Panc1 (cell line): ENCODE results near the gene TPRA1. TPM values are rescaled to one million over a fixed set of nuclear protein-coding genes. Genes with fewer than 3 reads are reported as not detected.

Experiments
- ATAC-seq: fragments of 200-7000 bp; cut with Tn5 transposase; 2 replicates; pipeline ENCODE4 v1.9.1; 2020; ENCODE audit warnings: mild to moderate bottlenecking, moderate library complexity
- BruUV-seq: library from RNA; stranded (reverse); fragments of 400-500 nt; replicated peaks from 2 replicates; lab custom pipeline; 2021; lab: Mats Ljungman, UMichigan
- CTCF ChIA-PET: fragments of 300-600 bp; sonication (Branson Sonifier 250); formaldehyde crosslinking; loops from one replicate; lab custom pipeline; 2022; ENCODE audit warnings: antibody characterized with exemption; lab: Charles Lee
- POLR2A ChIA-PET: fragments of 300-600 bp; sonication (Branson Sonifier 250); formaldehyde crosslinking; loops from one replicate; lab custom pipeline; 2022; ENCODE audit warnings: antibody characterized with exemption; lab: Charles Lee
- DNase-seq: peaks from one replicate; pipeline ENCODE4 v3.0.0-alpha.2; 2010; ENCODE audit warnings: low read depth, low spot score
- H3K27ac ChIP-seq: 2 replicates; pipeline ENCODE4 v1.5.1; 2011; ENCODE audit warnings: mild to moderate bottlenecking, low read length, inconsistent platforms
- H3K27me3 ChIP-seq: fragments of 200-500 bp; sonication (Bioruptor generic); 2 replicates; pipeline ENCODE4 v1.6.0; 2014; ENCODE audit warnings: low read length, inconsistent platforms; ENCODE audit not compliant: control insufficient read depth, insufficient read depth
- H3K36me3 ChIP-seq: fragments of 200-500 bp; sonication (Bioruptor generic); 2 replicates; pipeline ENCODE4 v1.5.1; 2014; ENCODE audit warnings: inconsistent platforms, mild to moderate bottlenecking, low read length, moderate library complexity; ENCODE audit not compliant: control insufficient read depth, insufficient read depth
- H3K4me1 ChIP-seq: 2 replicates; pipeline ENCODE4 v1.5.1; 2011; ENCODE audit warnings: inconsistent platforms, mild to moderate bottlenecking, low read length, moderate library complexity; ENCODE audit not compliant: control insufficient read depth, insufficient read depth
- H3K4me3 ChIP-seq, 2 experiments: 2 replicates each; pipeline ENCODE4 v1.5.1; 2011 to 2012; ENCODE audit warnings: low read depth in 2 of 2, low read length in 2 of 2, mild to moderate bottlenecking in 2 of 2, inconsistent platforms in 1 of 2, moderate library complexity in 1 of 2
- H3K9me3 ChIP-seq: fragments of 200-500 bp; sonication (Bioruptor generic); 2 replicates; pipeline ENCODE4 v1.5.1; 2014; ENCODE audit warnings: low read depth, mild to moderate bottlenecking, inconsistent platforms, low read length, moderate library complexity; ENCODE audit not compliant: control insufficient read depth, insufficient read depth
- CTCF ChIP-seq: fragments of 450-650 bp; IDR thresholded peaks from 2 replicates; pipeline ENCODE4 v1.5.1; 2017; ENCODE audit warnings: mild to moderate bottlenecking
- POLR2AphosphoS5 ChIP-seq: IDR thresholded peaks from 2 replicates; pipeline ENCODE4 v1.6.1; 2012; ENCODE audit warnings: mild to moderate bottlenecking, low read depth, low read length, moderate library complexity
- REST ChIP-seq, 2 experiments: IDR thresholded peaks; 2 replicates each; pipeline ENCODE4 v1.6.1; 2011 to 2012; ENCODE audit warnings: low read depth in 2 of 2, control low read depth in 1 of 2, low read length in 1 of 2, mild to moderate bottlenecking in 1 of 2, moderate library complexity in 1 of 2; ENCODE audit not compliant: insufficient read depth in 1 of 2
- SIN3A ChIP-seq: IDR thresholded peaks from 2 replicates; pipeline ENCODE4 v1.6.1; 2012; ENCODE audit warnings: low read depth, mild to moderate bottlenecking, low read length, moderate library complexity, borderline replicate concordance; ENCODE audit not compliant: insufficient read depth
- TCF7L2 ChIP-seq: IDR thresholded peaks from 2 replicates; pipeline ENCODE4 v1.6.1; 2011; ENCODE audit warnings: mild to moderate bottlenecking, low read depth, low read length, inconsistent platforms
- in situ Hi-C: cut with HindIII; loops from 2 replicates; pipeline ENCODE4 v1.10.0; 2016; ENCODE audit warnings: low sequenced_read_pairs, low pct_unique_long_range_greater_than_20kb
- intact Hi-C: fragments of 100-400 bp; cut with micrococcal nuclease; formaldehyde crosslinking; loops from one replicate; pipeline ENCODE4 v1.10.0; 2022; ENCODE audit not compliant: unreplicated experiment
- total RNA-seq: library from RNA; stranded (reverse); gene quantifications from one replicate; pipeline ENCODE4 v1.2.1, GENCODE V29; 2021; ENCODE audit not compliant: unreplicated experiment

TPRA1 gene
- total RNA-seq, 1 experiment from 2014 or later, result 42.6 TPM

- no peaks in the 10 kb centered on the region for H3K36me3 ChIP-seq
- BruUV-seq, result no TSS peak
- intact Hi-C loops (no loop called here), in situ Hi-C loops (no loop called here)
- POLR2A ChIA-PET, result interaction anchor here (0.7 to 1.5 kb wide), 2 partner anchors 9 to 1101 kb away, joined by 4 to 15 read pairs; no protein-coding TSS in a partner anchor
- H3K4me3 ChIP-seq, result no peak overlapping the region
- no peak for ATAC-seq
- no peaks in the 10 kb centered on the region for H3K27me3 ChIP-seq
- TF ChIP-seq REST (IDR thresholded peaks at IDR 0.05; ENCODE audit: insufficient read depth in 1 of 2, low read depth in 2 of 2, low read length in 1 of 2) (no peak), POLR2AphosphoS5 (no peak), CTCF (peak; percentile 75)
- no peaks in the 10 kb centered on the region for H3K4me1 ChIP-seq
- H3K27ac ChIP-seq, result no peak overlapping the region
- H3K9me3 ChIP-seq, result no peaks in the 10 kb centered on the region
- CTCF ChIA-PET, result interaction anchor here (0.7 kb wide), 2 partner anchors 23 to 159 kb away, joined by 6 to 10 read pairs; no protein-coding TSS in a partner anchor
- DNase-seq, result no peak
Observed at GRCh38 chr3:127556565-127556964, 34.0 kb downstream of the TPRA1 start.

- no TSS peak for BruUV-seq
- Histone ChIP-seq H3K4me3 (no peak overlapping the region), H3K4me1 (no peaks in the 10 kb centered on the region), H3K27me3 (no peaks in the 10 kb centered on the region), H3K36me3 (no peaks in the 10 kb centered on the region), H3K9me3 (no peaks in the 10 kb centered on the region), H3K27ac (no peak overlapping the region)
- in situ Hi-C loops (no loop called here), intact Hi-C loops (no loop called here)
- DNase-seq (no peak), ATAC-seq (no peak)
- ChIA-PET POLR2A (no interaction called here), CTCF (interaction anchor here (0.6 kb wide), 1 partner anchor 9 kb away, joined by 3 read pairs; no protein-coding TSS in a partner anchor)
- no peak for TF ChIP-seq CTCF
Observed at GRCh38 chr3:127555108-127555507, 35.4 kb downstream of the TPRA1 start.

GRCh38 chr3:127552038-127552437, 38.5 kb downstream of the TPRA1 start:
- TF ChIP-seq TCF7L2 (no peak), SIN3A (no peak), REST (IDR thresholded peaks at IDR 0.05; ENCODE audit: insufficient read depth in 1 of 2, low read depth in 2 of 2, low read length in 1 of 2) (no peak), CTCF (no peak), POLR2AphosphoS5 (no peak)
- H3K36me3 ChIP-seq, result no peaks in the 10 kb centered on the region
- ChIA-PET CTCF (no interaction called here), POLR2A (no interaction called here)
- no peaks in the 10 kb centered on the region for H3K27me3 ChIP-seq
- no peak overlapping the region for H3K4me3 ChIP-seq
- no peaks in the 10 kb centered on the region for H3K4me1 ChIP-seq
- ATAC-seq (no peak), DNase-seq (no peak)
- no TSS peak for BruUV-seq
- no peaks in the 10 kb centered on the region for H3K9me3 ChIP-seq
- intact Hi-C loops (no loop called here), in situ Hi-C loops (no loop called here)
- H3K27ac ChIP-seq, result no peak overlapping the region
